Activated CD4-positive, alpha-beta T cell treated with anti-CD3 and anti-CD28 coated beads, Interleukin-10, Interleukin-2, amounts not matched to agents 100 ng/mL and 50 ng/mL, durations not matched to agents 16 hours and 8 hours (primary cell): ENCODE results near the gene AK4.

Source experiments
- DNase-seq: peaks from one replicate; pipeline ENCODE4 v3.0.0-alpha.2; 2020

AK4 gene

GRCh38 chr1:65178235-65178634 lies 30.2 kb downstream of the AK4 start:
- no peak for DNase-seq

- DNase-seq: no peak
Observed at GRCh38 chr1:65179148-65179547, 31.1 kb downstream of the AK4 start.

GRCh38 chr1:65180977-65181376 lies 33.0 kb downstream of the AK4 start:
- DNase-seq: no peak

- DNase-seq: no peak
Observed at GRCh38 chr1:65182658-65183268, 34.8 kb downstream of the AK4 start.

- DNase-seq: no peak
Observed at GRCh38 chr1:65189576-65190115, 41.6 kb downstream of the AK4 start.

- DNase-seq: no peak
Observed at GRCh38 chr1:65190229-65190628, 42.2 kb downstream of the AK4 start.

- DNase-seq: no peak
Observed at GRCh38 chr1:65193129-65193695, 45.2 kb downstream of the AK4 start.

- no peak for DNase-seq
Observed at GRCh38 chr1:65195495-65196417, 47.8 kb downstream of the AK4 start.

GRCh38 chr1:65196926-65197325 lies 48.9 kb downstream of the AK4 start:
- no peak for DNase-seq

- DNase-seq: no peak
Observed at GRCh38 chr1:65197636-65198035, 49.6 kb downstream of the AK4 start.

GRCh38 chr1:65198096-65198495 lies 50.1 kb downstream of the AK4 start:
- DNase-seq: no peak

- no peak for DNase-seq
Observed at GRCh38 chr1:65200411-65200810, 52.4 kb downstream of the AK4 start.

- DNase-seq: no peak
Observed at GRCh38 chr1:65206836-65207235, 58.8 kb downstream of the AK4 start.

GRCh38 chr1:65207317-65207716 lies 59.3 kb downstream of the AK4 start:
- DNase-seq: no peak

GRCh38 chr1:65208563-65208973 lies 60.6 kb downstream of the AK4 start:
- no peak for DNase-seq

GRCh38 chr1:65209005-65209885 lies 61.2 kb downstream of the AK4 start:
- DNase-seq: peak; percentile 25

GRCh38 chr1:65210325-65210724 lies 62.3 kb downstream of the AK4 start:
- no peak for DNase-seq

GRCh38 chr1:65211331-65211730 lies 63.3 kb downstream of the AK4 start:
- DNase-seq: no peak

- peak; percentile 42 for DNase-seq
Observed at GRCh38 chr1:65213271-65214023, 65.4 kb downstream of the AK4 start.

- DNase-seq: no peak
Observed at GRCh38 chr1:65214340-65215027, 66.5 kb downstream of the AK4 start.

- DNase-seq: no peak
Observed at GRCh38 chr1:65216989-65217388, 69.0 kb downstream of the AK4 start.
